Mammary epithelial cell (primary cell): ENCODE data around the gene NKX1-2.

Experiments used
- EZH2 ChIP-seq: IDR thresholded peaks from 2 replicates; pipeline ENCODE4 v1.6.1; 2012; ENCODE audit warnings: low read length, inconsistent platforms, borderline replicate concordance
- TF ChIP-seq, protein P1 (sequence below), 2 donors: IDR thresholded peaks in 1 of 2; conservative IDR thresholded peaks in 1 of 2; 2 replicates each; pipeline ENCODE4 v1.5.1; 2011 to 2012; ENCODE audit warnings: inconsistent platforms in 2 of 2, low read length in 2 of 2, mild to moderate bottlenecking in 2 of 2, control low read depth in 1 of 2, low read depth in 1 of 2; ENCODE audit not compliant: insufficient read depth in 1 of 2; ENCODE audit errors: extremely low read depth in 1 of 2

DNA sequence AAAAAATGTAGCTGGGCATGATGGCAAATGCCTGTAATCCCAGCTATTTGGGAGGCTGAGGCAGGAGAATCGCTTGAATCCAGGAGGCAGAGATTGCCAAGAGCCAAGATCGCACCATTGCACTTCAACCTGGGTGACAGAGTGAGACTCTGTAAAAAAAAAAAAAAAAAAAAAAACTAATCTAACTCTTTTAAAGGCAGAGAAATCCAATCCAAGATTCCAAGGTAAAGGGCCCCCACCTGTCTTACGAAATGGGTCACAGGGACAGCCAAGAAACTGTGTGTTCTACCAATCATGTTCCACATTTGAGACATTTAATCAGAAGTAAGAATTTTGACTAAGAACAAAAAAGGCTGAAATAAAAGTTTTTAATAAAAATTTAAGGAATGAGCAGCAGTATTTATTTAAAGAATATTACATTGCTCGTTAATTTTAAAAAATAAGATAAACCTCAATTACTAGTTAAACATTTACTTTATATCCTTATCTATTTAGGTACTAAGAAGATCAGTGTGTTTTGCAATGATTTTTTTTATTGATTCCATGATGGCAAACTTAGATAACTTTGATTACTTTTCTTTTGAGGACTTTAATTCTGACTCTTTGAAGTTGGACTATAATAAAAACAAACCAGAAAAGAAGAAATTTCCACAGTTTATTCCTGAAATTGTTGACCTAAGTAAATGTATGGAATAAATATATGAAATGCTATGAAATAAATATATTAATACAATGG, 24.4 kb downstream of the NKX1-2 start:
- TF ChIP-seq, protein P1, sequence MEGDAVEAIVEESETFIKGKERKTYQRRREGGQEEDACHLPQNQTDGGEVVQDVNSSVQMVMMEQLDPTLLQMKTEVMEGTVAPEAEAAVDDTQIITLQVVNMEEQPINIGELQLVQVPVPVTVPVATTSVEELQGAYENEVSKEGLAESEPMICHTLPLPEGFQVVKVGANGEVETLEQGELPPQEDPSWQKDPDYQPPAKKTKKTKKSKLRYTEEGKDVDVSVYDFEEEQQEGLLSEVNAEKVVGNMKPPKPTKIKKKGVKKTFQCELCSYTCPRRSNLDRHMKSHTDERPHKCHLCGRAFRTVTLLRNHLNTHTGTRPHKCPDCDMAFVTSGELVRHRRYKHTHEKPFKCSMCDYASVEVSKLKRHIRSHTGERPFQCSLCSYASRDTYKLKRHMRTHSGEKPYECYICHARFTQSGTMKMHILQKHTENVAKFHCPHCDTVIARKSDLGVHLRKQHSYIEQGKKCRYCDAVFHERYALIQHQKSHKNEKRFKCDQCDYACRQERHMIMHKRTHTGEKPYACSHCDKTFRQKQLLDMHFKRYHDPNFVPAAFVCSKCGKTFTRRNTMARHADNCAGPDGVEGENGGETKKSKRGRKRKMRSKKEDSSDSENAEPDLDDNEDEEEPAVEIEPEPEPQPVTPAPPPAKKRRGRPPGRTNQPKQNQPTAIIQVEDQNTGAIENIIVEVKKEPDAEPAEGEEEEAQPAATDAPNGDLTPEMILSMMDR (conservative IDR thresholded peaks at IDR 0.05 in 1 of 2, IDR thresholded peaks at IDR 0.05 in 1 of 2; ENCODE audit: extremely low read depth in 1 of 2, insufficient read depth in 1 of 2, low read depth in 1 of 2, low read length in 2 of 2) = no peak
- no peak for TF ChIP-seq EZH2
